Right atrium auricular region (tissue), 2 donors: ENCODE measurements around the gene DCC. TPM values are rescaled to one million over a fixed set of nuclear protein-coding genes. Genes with fewer than 3 reads are reported as not detected.

ENCODE experiments used
- DNase-seq: peaks from one replicate; pipeline ENCODE4 v3.0.0-alpha.2; 2019; ENCODE audit warnings: low spot score
- H3K27ac ChIP-seq, 2 donors: fragments of 200-600 bp; sonication (generic); 1 replicate in 1 of 2; 2 replicates in 1 of 2; pipeline ENCODE4 v1.5.1; 2016 to 2019
- H3K27me3 ChIP-seq, 2 donors: fragments of 200-600 bp; sonication (generic); one replicate each; pipeline versions ENCODE4 v1.5.1 to v1.6.0; 2017 to 2019
- H3K36me3 ChIP-seq: fragments of 200-600 bp; sonication (generic); one replicate; pipeline ENCODE4 v1.5.1; 2016
- H3K4me1 ChIP-seq, 2 donors: fragments of 200-600 bp; sonication (generic); one replicate each; pipeline versions ENCODE4 v1.5.1 to v1.6.0; 2017 to 2019
- H3K4me3 ChIP-seq, 2 donors: fragments of 200-600 bp; sonication (generic); 1 replicate in 1 of 2; 2 replicates in 1 of 2; pipeline ENCODE4 v1.5.1; 2017 to 2019; ENCODE audit warnings: mild to moderate bottlenecking in 1 of 2, moderate library complexity in 1 of 2
- H3K9me3 ChIP-seq, 2 donors: fragments of 200-600 bp; sonication (generic); one replicate each; pipeline ENCODE4 v1.5.1; 2019
- total RNA-seq, 2 donors: library from RNA; depleted of rRNA; stranded (reverse); fragments of >200 nt; gene quantifications; one replicate each; pipeline ENCODE4 v1.1.0, GENCODE V29; 2016
- TF ChIP-seq, protein P1 (sequence below), 2 donors: fragments of 200-600 bp; sonication (generic); IDR thresholded peaks; one replicate each; pipeline ENCODE4 v1.5.1; 2019; ENCODE audit warnings: antibody characterized with exemption in 2 of 2

DCC gene
- total RNA-seq, 2 donors from 2014 or later, result not detected

DNA sequence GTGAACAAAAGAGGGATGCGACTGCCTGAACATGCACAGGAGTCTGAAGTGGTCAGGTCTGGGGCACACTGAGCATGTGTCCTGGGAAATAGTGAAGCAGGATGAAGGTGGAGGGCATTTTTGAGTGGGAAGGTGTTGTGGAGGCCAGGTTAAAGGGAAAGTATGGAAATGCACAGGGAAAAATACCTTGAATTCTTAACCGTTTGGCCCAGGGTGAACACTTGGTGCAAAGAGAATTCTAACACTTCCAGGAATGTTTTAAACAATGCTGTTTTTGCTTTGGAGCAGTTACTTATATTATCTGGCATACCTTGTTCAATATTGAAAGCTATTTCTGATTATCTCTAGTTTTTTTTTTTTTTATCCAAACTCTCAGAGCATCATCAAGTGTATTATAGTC is 623.5 kb downstream of the DCC start:
- TF ChIP-seq, protein P1, sequence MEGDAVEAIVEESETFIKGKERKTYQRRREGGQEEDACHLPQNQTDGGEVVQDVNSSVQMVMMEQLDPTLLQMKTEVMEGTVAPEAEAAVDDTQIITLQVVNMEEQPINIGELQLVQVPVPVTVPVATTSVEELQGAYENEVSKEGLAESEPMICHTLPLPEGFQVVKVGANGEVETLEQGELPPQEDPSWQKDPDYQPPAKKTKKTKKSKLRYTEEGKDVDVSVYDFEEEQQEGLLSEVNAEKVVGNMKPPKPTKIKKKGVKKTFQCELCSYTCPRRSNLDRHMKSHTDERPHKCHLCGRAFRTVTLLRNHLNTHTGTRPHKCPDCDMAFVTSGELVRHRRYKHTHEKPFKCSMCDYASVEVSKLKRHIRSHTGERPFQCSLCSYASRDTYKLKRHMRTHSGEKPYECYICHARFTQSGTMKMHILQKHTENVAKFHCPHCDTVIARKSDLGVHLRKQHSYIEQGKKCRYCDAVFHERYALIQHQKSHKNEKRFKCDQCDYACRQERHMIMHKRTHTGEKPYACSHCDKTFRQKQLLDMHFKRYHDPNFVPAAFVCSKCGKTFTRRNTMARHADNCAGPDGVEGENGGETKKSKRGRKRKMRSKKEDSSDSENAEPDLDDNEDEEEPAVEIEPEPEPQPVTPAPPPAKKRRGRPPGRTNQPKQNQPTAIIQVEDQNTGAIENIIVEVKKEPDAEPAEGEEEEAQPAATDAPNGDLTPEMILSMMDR (IDR thresholded peaks at IDR 0.05), result no peak

DNA sequence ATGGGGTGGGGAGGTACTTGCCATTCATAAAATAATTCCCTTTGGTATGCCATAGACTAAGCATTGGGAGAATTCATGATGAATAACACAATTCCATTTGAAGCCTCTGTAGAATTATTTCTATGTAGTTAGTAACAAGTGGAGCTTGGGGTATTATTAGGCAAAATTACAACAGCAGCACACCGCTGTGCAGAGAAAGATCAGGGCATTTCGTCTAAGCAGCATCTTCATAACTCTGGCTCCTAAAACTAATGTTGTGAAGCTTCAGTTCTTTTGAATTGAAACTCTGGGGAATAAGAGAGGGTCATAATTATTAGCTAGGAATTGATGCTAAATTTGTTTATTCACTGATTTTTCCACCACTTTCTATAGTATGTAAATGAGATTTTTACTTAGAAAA is 630.7 kb downstream of the DCC start:
- Histone ChIP-seq H3K4me1 (no peaks in the 10 kb centered on the region), H3K27me3 (no peaks in the 10 kb centered on the region), H3K36me3 (no peaks in the 10 kb centered on the region), H3K27ac (no peak overlapping the region), H3K9me3 (no peaks in the 10 kb centered on the region), H3K4me3 (no peak overlapping the region)
- no peak for DNase-seq
- TF ChIP-seq, protein P1 (IDR thresholded peaks at IDR 0.05), result no peak

More for the DNA sequence above, 623.5 kb downstream of the DCC start:
- Histone ChIP-seq H3K9me3 (no peaks in the 10 kb centered on the region), H3K4me1 (no peaks in the 10 kb centered on the region), H3K4me3 (no peak overlapping the region), H3K36me3 (no peaks in the 10 kb centered on the region), H3K27me3 (no peaks in the 10 kb centered on the region), H3K27ac (no peak overlapping the region)
- no peak for DNase-seq

DNA sequence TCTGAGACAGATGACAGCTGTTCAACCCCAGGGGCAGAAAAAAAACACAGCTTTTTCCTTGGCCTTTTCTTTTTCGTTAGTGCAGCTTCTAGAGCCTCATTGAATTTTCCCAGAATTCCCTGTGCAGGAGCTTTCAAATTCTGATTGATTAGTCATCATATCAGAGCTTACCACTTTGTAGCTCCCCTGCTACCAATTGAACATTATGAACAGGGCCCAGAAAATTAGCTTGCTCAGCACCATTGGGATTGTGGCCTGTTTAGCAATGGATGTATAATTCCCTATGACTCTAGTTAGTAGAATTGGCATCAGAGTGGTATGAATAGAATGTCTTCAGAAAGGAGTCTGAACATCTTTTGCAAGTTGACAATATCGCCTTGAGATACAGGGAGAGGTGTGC is 631.1 kb downstream of the DCC start:
- DNase-seq, result no peak
- Histone ChIP-seq H3K9me3 (no peaks in the 10 kb centered on the region), H3K4me3 (no peak overlapping the region), H3K27me3 (no peaks in the 10 kb centered on the region), H3K27ac (no peak overlapping the region), H3K36me3 (no peaks in the 10 kb centered on the region), H3K4me1 (no peaks in the 10 kb centered on the region)
- TF ChIP-seq, protein P1 (IDR thresholded peaks at IDR 0.05), result no peak

DNA sequence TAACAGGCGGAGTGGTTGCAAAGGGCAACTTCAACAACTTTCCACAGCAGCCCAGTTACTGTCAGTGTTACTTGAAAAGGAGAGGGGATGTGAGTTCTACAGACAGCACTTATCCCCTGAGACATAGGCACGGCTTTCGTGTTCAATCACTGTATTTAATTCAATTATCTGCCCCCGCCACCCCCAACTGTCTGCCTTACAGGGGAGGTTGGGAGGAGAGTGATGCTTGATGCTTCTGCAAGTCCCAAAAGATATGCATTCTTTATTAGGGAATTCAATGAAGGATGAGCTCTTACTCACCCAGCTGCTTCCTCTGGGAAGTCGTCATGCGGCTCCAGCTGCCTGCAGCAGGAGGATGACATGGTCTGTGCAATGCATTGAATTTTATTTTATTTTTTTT is 639.9 kb downstream of the DCC start:
- Histone ChIP-seq H3K27me3 (no peaks in the 10 kb centered on the region), H3K27ac (no peak overlapping the region), H3K4me3 (no peak overlapping the region), H3K36me3 (no peaks in the 10 kb centered on the region), H3K4me1 (no peaks in the 10 kb centered on the region), H3K9me3 (no peaks in the 10 kb centered on the region)
- DNase-seq, result no peak
- TF ChIP-seq, protein P1 (IDR thresholded peaks at IDR 0.05), result no peak

DNA sequence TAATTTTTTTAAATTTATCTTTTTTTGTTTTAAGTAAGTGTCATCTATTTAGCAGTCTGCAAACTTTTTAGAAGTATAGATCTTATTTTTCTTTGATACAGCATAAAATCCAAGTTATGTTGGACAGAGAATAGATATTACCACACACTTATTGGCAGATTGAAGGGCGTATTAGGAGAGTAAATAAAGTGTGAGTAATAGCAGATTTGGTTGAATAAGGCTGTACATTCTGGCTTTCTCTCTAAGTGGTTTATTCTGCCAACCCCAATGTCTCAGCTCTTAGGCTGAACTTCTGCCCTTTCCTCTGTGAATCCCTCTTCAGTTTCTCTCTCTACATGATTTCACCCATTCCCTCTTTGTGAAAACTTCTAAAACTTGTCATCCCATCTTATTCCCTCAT is 651.2 kb downstream of the DCC start:
- TF ChIP-seq, protein P1 (IDR thresholded peaks at IDR 0.05), result no peak
- Histone ChIP-seq H3K36me3 (no peaks in the 10 kb centered on the region), H3K27ac (no peak overlapping the region), H3K4me1 (no peaks in the 10 kb centered on the region), H3K27me3 (no peaks in the 10 kb centered on the region), H3K9me3 (no peaks in the 10 kb centered on the region), H3K4me3 (no peak overlapping the region)
- DNase-seq, result no peak

DNA sequence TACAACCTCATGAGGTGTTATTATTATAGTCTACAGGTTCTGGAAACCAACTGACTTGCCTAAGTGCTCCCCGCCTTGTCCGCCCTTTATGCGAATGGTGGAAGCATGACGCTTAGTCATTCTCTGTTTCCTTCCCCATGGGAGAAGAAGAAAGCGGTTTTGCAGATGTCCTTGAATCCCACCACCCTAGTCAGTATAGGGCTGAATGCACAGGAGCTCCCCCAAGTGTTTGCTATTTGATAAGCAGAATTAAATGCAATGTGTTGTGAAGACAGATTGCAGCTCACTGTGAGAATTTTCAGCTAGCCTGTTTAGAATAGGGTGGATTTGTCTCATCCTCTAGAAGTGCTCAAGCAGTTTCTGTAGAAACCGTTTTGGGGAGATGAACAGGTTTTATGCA is 652.0 kb downstream of the DCC start:
- DNase-seq, result no peak
- H3K4me1 ChIP-seq, result no peaks in the 10 kb centered on the region

More for the DNA sequence above, 652.0 kb downstream of the DCC start:
- no peaks in the 10 kb centered on the region for H3K36me3 ChIP-seq
- H3K4me3 ChIP-seq, result no peak overlapping the region
- no peaks in the 10 kb centered on the region for H3K27me3 ChIP-seq
- no peaks in the 10 kb centered on the region for H3K9me3 ChIP-seq
- TF ChIP-seq, protein P1 (IDR thresholded peaks at IDR 0.05), result peak in 1 of 2 donors; percentile 16
- H3K27ac ChIP-seq, result no peak overlapping the region
